ENCODE results near the gene ABLIM2.

GRCh38 chr4:8185295-8185694 lies 26.7 kb upstream of the ABLIM2 start:
- no peak for TF ChIP-seq POLR2A (IDR thresholded peaks at IDR 0.05)
- no peak for TF ChIP-seq CTCF (IDR thresholded peaks at IDR 0.05)

Data from body of pancreas (tissue), 4 donors.